H9 (cell line): Measurements from ENCODE around the gene ROBO1. TPM values are rescaled to one million over a fixed set of nuclear protein-coding genes. Genes with fewer than 3 reads are reported as not detected.

Source experiments
- DNase-seq: peaks from one replicate; pipeline ENCODE4 v3.0.0-alpha.2; 2017
- H2AFZ ChIP-seq: one replicate; pipeline ENCODE4 v1.6.1; 2013; ENCODE audit warnings: mild to moderate bottlenecking, low read length, control low read depth, moderate library complexity
- H2AK5ac ChIP-seq: 2 replicates; pipeline ENCODE4 v1.6.1; 2013; ENCODE audit warnings: low read length, control low read depth, mixed read lengths; ENCODE audit not compliant: insufficient read length
- H2BK120ac ChIP-seq: one replicate; pipeline ENCODE4 v1.6.1; 2013; ENCODE audit warnings: low read depth, mild to moderate bottlenecking, low read length, control low read depth, inconsistent platforms; ENCODE audit not compliant: poor library complexity, severe bottlenecking
- H2BK12ac ChIP-seq: 2 replicates; pipeline ENCODE4 v1.6.1; 2013; ENCODE audit warnings: low read length, control low read depth, mixed read lengths, low read depth; ENCODE audit not compliant: insufficient read length
- H2BK15ac ChIP-seq: 2 replicates; pipeline ENCODE4 v1.6.1; 2013; ENCODE audit warnings: low read depth, low read length, control low read depth
- H2BK20ac ChIP-seq: one replicate; pipeline ENCODE4 v1.6.1; 2013; ENCODE audit warnings: low read depth, mild to moderate bottlenecking, low read length, control low read depth, inconsistent platforms; ENCODE audit not compliant: poor library complexity, severe bottlenecking
- H2BK5ac ChIP-seq: 2 replicates; pipeline ENCODE4 v1.6.1; 2013; ENCODE audit warnings: low read length, control low read depth, mixed read lengths; ENCODE audit not compliant: insufficient read length
- H3K14ac ChIP-seq: 2 replicates; pipeline ENCODE4 v1.6.1; 2013; ENCODE audit warnings: low read length, control low read depth; ENCODE audit not compliant: insufficient read depth
- H3K18ac ChIP-seq: 2 replicates; pipeline ENCODE4 v1.6.1; 2013; ENCODE audit warnings: low read depth, mild to moderate bottlenecking, mixed read lengths, low read length, control low read depth; ENCODE audit not compliant: insufficient read length
- H3K23ac ChIP-seq: 2 replicates; pipeline ENCODE4 v1.6.1; 2013; ENCODE audit warnings: low read length, control low read depth, mixed read lengths, low read depth; ENCODE audit not compliant: insufficient read length
- H3K23me2 ChIP-seq: 2 replicates; pipeline ENCODE4 v1.6.1; 2013; ENCODE audit warnings: low read depth, mild to moderate bottlenecking, mixed read lengths, low read length, control low read depth; ENCODE audit not compliant: insufficient read length, poor library complexity, severe bottlenecking
- H3K27ac ChIP-seq: 2 replicates; pipeline ENCODE4 v1.5.1; 2013; ENCODE audit warnings: low read length, control low read depth, mixed read lengths, low read depth; ENCODE audit not compliant: insufficient read length
- H3K27me3 ChIP-seq: 2 replicates; pipeline ENCODE4 v1.6.1; 2013; ENCODE audit warnings: low read length, control low read depth, inconsistent platforms; ENCODE audit not compliant: insufficient read depth
- H3K4ac ChIP-seq: 2 replicates; pipeline ENCODE4 v1.6.1; 2013; ENCODE audit warnings: low read depth, mild to moderate bottlenecking, control low read depth, inconsistent platforms, low read length, moderate library complexity
- H3K4me1 ChIP-seq: 2 replicates; pipeline ENCODE4 v1.6.1; 2013; ENCODE audit warnings: low read length, control low read depth, inconsistent platforms; ENCODE audit not compliant: insufficient read depth
- H3K4me2 ChIP-seq: 2 replicates; pipeline ENCODE4 v1.6.1; 2013; ENCODE audit warnings: low read length, control low read depth, mixed read lengths; ENCODE audit not compliant: insufficient read length, insufficient read depth
- H3K56ac ChIP-seq: 2 replicates; pipeline ENCODE4 v1.6.1; 2013; ENCODE audit warnings: low read depth, mild to moderate bottlenecking, mixed read lengths, low read length, control low read depth; ENCODE audit not compliant: insufficient read length
- H3K79me1 ChIP-seq: 2 replicates; pipeline ENCODE4 v1.6.1; 2013; ENCODE audit warnings: low read depth, mild to moderate bottlenecking, moderate library complexity, low read length, control low read depth, inconsistent platforms; ENCODE audit not compliant: insufficient read depth, poor library complexity, severe bottlenecking
- H3K79me2 ChIP-seq: 2 replicates; pipeline ENCODE4 v1.6.1; 2013; ENCODE audit warnings: low read length, control low read depth, inconsistent platforms; ENCODE audit not compliant: insufficient read depth
- H3K9ac ChIP-seq: 2 replicates; pipeline ENCODE4 v1.6.1; 2013; ENCODE audit warnings: low read length, control low read depth, mixed read lengths; ENCODE audit not compliant: insufficient read length; ENCODE audit errors: extremely low read depth
- H3K9me3 ChIP-seq: one replicate; pipeline ENCODE4 v1.6.1; 2013; ENCODE audit warnings: low read depth, low read length, inconsistent platforms; ENCODE audit not compliant: control insufficient read depth
- H3T11ph ChIP-seq: one replicate; pipeline ENCODE4 v1.6.1; 2013; ENCODE audit warnings: mild to moderate bottlenecking, low read length, control low read depth, inconsistent platforms
- H4K20me1 ChIP-seq: one replicate; pipeline ENCODE4 v1.6.1; 2013; ENCODE audit not compliant: control insufficient read depth, insufficient read length, insufficient read depth
- H4K5ac ChIP-seq: 2 replicates; pipeline ENCODE4 v1.6.1; 2013; ENCODE audit warnings: low read depth, mild to moderate bottlenecking, mixed read lengths, low read length, control low read depth; ENCODE audit not compliant: insufficient read length
- H4K8ac ChIP-seq: replicated peaks from 2 replicates; pipeline ENCODE4 v1.6.1; 2013; ENCODE audit warnings: low read length, control low read depth, mixed read lengths, low read depth; ENCODE audit not compliant: insufficient read length
- H4K91ac ChIP-seq: 2 replicates; pipeline ENCODE4 v1.6.1; 2013; ENCODE audit warnings: low read depth, mild to moderate bottlenecking, moderate library complexity, mixed read lengths, low read length, control low read depth; ENCODE audit not compliant: insufficient read length
- H3K27ac Mint-ChIP-seq, 3 experiments: 2 replicates in 2 of 3; 3 replicates in 1 of 3; pipeline ENCODE4 v1.8.0; 2020 to 2021; ENCODE audit warnings: mixed read lengths in 3 of 3, mild to moderate bottlenecking in 1 of 3, moderate library complexity in 1 of 3
- H3K27me3 Mint-ChIP-seq: 2 replicates; pipeline ENCODE4 v1.8.0; 2021; ENCODE audit warnings: low read depth, mild to moderate bottlenecking, moderate library complexity, mixed read lengths
- H3K36me3 Mint-ChIP-seq, 3 experiments: 2 replicates in 2 of 3; 3 replicates in 1 of 3; pipeline ENCODE4 v1.8.0; 2020 to 2021; ENCODE audit warnings: low read depth in 3 of 3, mixed read lengths in 3 of 3; ENCODE audit not compliant: insufficient read depth in 1 of 3
- H3K4me1 Mint-ChIP-seq, 2 experiments: 2 replicates each; pipeline ENCODE4 v1.8.0; 2020; ENCODE audit warnings: mixed read lengths in 2 of 2
- H3K4me3 Mint-ChIP-seq, 2 experiments: 2 replicates in 1 of 2; 3 replicates in 1 of 2; pipeline ENCODE4 v1.8.0; 2020 to 2021; ENCODE audit warnings: mild to moderate bottlenecking in 2 of 2, mixed read lengths in 2 of 2, moderate library complexity in 1 of 2
- H3K9me3 Mint-ChIP-seq, 2 experiments: 2 replicates in 1 of 2; 3 replicates in 1 of 2; pipeline ENCODE4 v1.8.0; 2020; ENCODE audit warnings: mild to moderate bottlenecking in 2 of 2, mixed read lengths in 2 of 2, moderate library complexity in 1 of 2
- WGBS: extraction: QIAGEN DNeasy Blood & Tissue Kit; methylation state at CpG from one replicate; pipeline ENCODE4 v1.1.7; 2013; ENCODE audit warnings: missing lambda C conversion rate, low lambda C conversion rate, mixed read lengths; ENCODE audit not compliant: insufficient read length; ENCODE audit errors: extremely low coverage; 5-methylcytosine and 5-hydroxymethylcytosine counted together
- total RNA-seq: library from RNA; stranded (reverse); gene quantifications from 2 replicates; pipeline ENCODE4 v1.2.1, GENCODE V29; 2021
- TF ChIP-seq, protein P1 (sequence below): fragments of 200-600 bp; sonication (generic); conservative IDR thresholded peaks from 3 replicates; pipeline ENCODE4 v1.8.0; 2021; ENCODE audit warnings: antibody characterized with exemption, mild to moderate bottlenecking

Gene ROBO1
- total RNA-seq, 1 experiment from 2014 or later: 62.7 TPM

- H3K27ac Mint-ChIP-seq: peak overlapping the region in 1 of 3 experiments; percentile 50; a peak in 1 of 7 replicates
- H2BK12ac ChIP-seq: no peak overlapping the region
- WGBS: no CpG with 5 or more reads among the region's 7 CpGs
- H3K9ac ChIP-seq: no peak overlapping the region
- no peak overlapping the region for H2AFZ ChIP-seq
- no peak overlapping the region for H4K91ac ChIP-seq
- DNase-seq: no peak
- no peak overlapping the region for H3K23ac ChIP-seq
- H3K23me2 ChIP-seq: no peaks in the 10 kb centered on the region
- H3K18ac ChIP-seq: no peak overlapping the region
- H3K27me3 ChIP-seq: no peaks in the 10 kb centered on the region
- no peak overlapping the region for H3K4ac ChIP-seq
- no peaks in the 10 kb centered on the region for H3K27me3 Mint-ChIP-seq
- no peaks in the 10 kb centered on the region for H3K9me3 Mint-ChIP-seq
- no peak overlapping the region for H3K14ac ChIP-seq
- H3K79me2 ChIP-seq: no peaks in the 10 kb centered on the region
- H2BK120ac ChIP-seq: no peak overlapping the region
- no peak overlapping the region for H2AK5ac ChIP-seq
- no peak overlapping the region for H2BK20ac ChIP-seq
- TF ChIP-seq, protein P1, sequence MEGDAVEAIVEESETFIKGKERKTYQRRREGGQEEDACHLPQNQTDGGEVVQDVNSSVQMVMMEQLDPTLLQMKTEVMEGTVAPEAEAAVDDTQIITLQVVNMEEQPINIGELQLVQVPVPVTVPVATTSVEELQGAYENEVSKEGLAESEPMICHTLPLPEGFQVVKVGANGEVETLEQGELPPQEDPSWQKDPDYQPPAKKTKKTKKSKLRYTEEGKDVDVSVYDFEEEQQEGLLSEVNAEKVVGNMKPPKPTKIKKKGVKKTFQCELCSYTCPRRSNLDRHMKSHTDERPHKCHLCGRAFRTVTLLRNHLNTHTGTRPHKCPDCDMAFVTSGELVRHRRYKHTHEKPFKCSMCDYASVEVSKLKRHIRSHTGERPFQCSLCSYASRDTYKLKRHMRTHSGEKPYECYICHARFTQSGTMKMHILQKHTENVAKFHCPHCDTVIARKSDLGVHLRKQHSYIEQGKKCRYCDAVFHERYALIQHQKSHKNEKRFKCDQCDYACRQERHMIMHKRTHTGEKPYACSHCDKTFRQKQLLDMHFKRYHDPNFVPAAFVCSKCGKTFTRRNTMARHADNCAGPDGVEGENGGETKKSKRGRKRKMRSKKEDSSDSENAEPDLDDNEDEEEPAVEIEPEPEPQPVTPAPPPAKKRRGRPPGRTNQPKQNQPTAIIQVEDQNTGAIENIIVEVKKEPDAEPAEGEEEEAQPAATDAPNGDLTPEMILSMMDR: no peak
- no peaks in the 10 kb centered on the region; the same call in 1 of the 2 replicates for H3K4me1 ChIP-seq
- no peak overlapping the region for H4K5ac ChIP-seq
- no peaks in the 10 kb centered on the region for H4K20me1 ChIP-seq
- H3K4me3 Mint-ChIP-seq: no peak overlapping the region
- H3K9me3 ChIP-seq: no peaks in the 10 kb centered on the region
- no peak overlapping the region for H4K8ac ChIP-seq
- H2BK5ac ChIP-seq: no peak overlapping the region
- no peak overlapping the region for H2BK15ac ChIP-seq
- peaks cover 6% of the 10 kb centered on the region for H3K79me1 ChIP-seq
- peaks cover 0 to 5% (median 0%) of the 10 kb centered on the region in 3 experiments; a peak in 1 of 7 replicates for H3K36me3 Mint-ChIP-seq
- H3K4me1 Mint-ChIP-seq: peaks cover 32 to 40% of the 10 kb centered on the region in 2 experiments
- H3T11ph ChIP-seq: no peak overlapping the region
- H3K27ac ChIP-seq: no peak overlapping the region
- no peak overlapping the region for H3K4me2 ChIP-seq
- H3K56ac ChIP-seq: no peak overlapping the region
Measured at GRCh38 chr3:78879295-78879860, 888.4 kb downstream of the ROBO1 start.
